ENCODE data around the gene ETF1. TPM values are rescaled to one million over a fixed set of nuclear protein-coding genes. Genes with fewer than 3 reads are reported as not detected.

ETF1 gene
- total and polyA plus RNA-seq, 9 of the 15 experiments (the other 6 are each of a cell fraction or from before 2014, with no cell fraction given) = 53.7 to 209 (median 164) TPM

- TF ChIP-seq BCLAF1 (IDR thresholded peaks at IDR 0.05; ENCODE audit: borderline replicate concordance in 1 of 2, control insufficient read depth in 1 of 2, low read depth in 2 of 2, low read length in 1 of 2) (no peak), RAD21 (CRISPR knock-in tag; conservative IDR thresholded peaks at IDR 0.05 in 1 of 2, IDR thresholded peaks at IDR 0.05 in 1 of 2) (peak; percentile 25 to 57; a peak in 3 of 4 replicates), RFX7 (CRISPR knock-in tag; IDR thresholded peaks at IDR 0.05) (no peak), PML (IDR thresholded peaks at IDR 0.05; ENCODE audit: low read length) (0 out of 2 replicates have a peak, but pooled peaks have one; percentile 9), TGIF2 (CRISPR knock-in tag; IDR thresholded peaks at IDR 0.05) (no peak; the same call in 1 of the 2 replicates), ZBTB7A (IDR thresholded peaks at IDR 0.05; ENCODE audit: borderline replicate concordance, control insufficient read depth, low read depth, low read length) (peak; percentile 90), KHSRP (IDR thresholded peaks at IDR 0.05) (no peak), THAP12 (CRISPR knock-in tag; IDR thresholded peaks at IDR 0.05) (no peak), GATAD2A (IDR thresholded peaks at IDR 0.05) (no peak), PHF8 (IDR thresholded peaks at IDR 0.05; ENCODE audit: borderline replicate concordance, low read length) (peak; percentile 63; the same call in 1 of the 2 replicates), HES1 (IDR thresholded peaks at IDR 0.05; ENCODE audit: low read depth) (no peak), SRSF1 (IDR thresholded peaks at IDR 0.05; ENCODE audit: low read depth, low read length) (no peak), XRCC5 (IDR thresholded peaks at IDR 0.05; ENCODE audit: low read depth, low read length) (no peak), ID3 (CRISPR knock-in tag; IDR thresholded peaks at IDR 0.05) (no peak), ID3 (tag; IDR thresholded peaks at IDR 0.05) (no peak), POLR2B (IDR thresholded peaks at IDR 0.05; ENCODE audit: low read depth, partially characterized antibody) (peak; percentile 48), ZBTB1 (CRISPR knock-in tag; IDR thresholded peaks at IDR 0.05; ENCODE audit: borderline replicate concordance, low read depth) (no peak), ZNF57 (CRISPR knock-in tag; IDR thresholded peaks at IDR 0.05) (no peak), ZNF124 (CRISPR knock-in tag; IDR thresholded peaks at IDR 0.05) (no peak), ZNF324 (CRISPR knock-in tag; IDR thresholded peaks at IDR 0.05) (no peak), SRSF3 (IDR thresholded peaks at IDR 0.05; ENCODE audit: insufficient read depth, low read length) (0 out of 2 replicates have a peak, but pooled peaks have one; percentile 6), SNRNP70 (optimal IDR thresholded peaks at IDR 0.05; ENCODE audit: low read depth, low read length) (no peak)
Observed at GRCh38 chr5:138463419-138464007, 79.5 kb downstream of the ETF1 start (continued).
